Naive thymus-derived CD8-positive, alpha-beta T cell (primary cell): ENCODE measurements around the gene CXCR4. TPM values are rescaled to one million over a fixed set of nuclear protein-coding genes. Genes with fewer than 3 reads are reported as not detected.

Experiments
- ATAC-seq, 2 donors: fragments of 150-1000 bp; cut with Tn5 transposase in 1 of 2; sonication (Bioruptor Pico), chemical (Tn5 transposase) in 1 of 2; 1 replicate in 1 of 2; 2 replicates in 1 of 2; pipeline ENCODE4 v1.10.0; 2021; ENCODE audit warnings: mild to moderate bottlenecking in 2 of 2, moderate library complexity in 2 of 2
- POLR2A ChIA-PET: fragments of 350-600 bp; sonication (Branson Sonifier 250); formaldehyde crosslinking; loops from one replicate; lab custom pipeline; 2021; ENCODE audit warnings: antibody characterized with exemption; lab: Charles Lee
- DNase-seq, 10 donors: peaks; one replicate each; pipeline versions ENCODE4 v3.0.0 to v3.0.0-alpha.2; 2020 to 2022
- H3K27ac Mint-ChIP-seq, 10 donors: one replicate each; pipeline ENCODE4 v1.8.0; 2020 to 2022; ENCODE audit warnings: mild to moderate bottlenecking in 10 of 10, mixed read lengths in 10 of 10, moderate library complexity in 4 of 10, inconsistent platforms in 1 of 10
- H3K27me3 Mint-ChIP-seq, 5 donors: one replicate each; pipeline ENCODE4 v1.8.0; 2021 to 2022; ENCODE audit warnings: mixed read lengths in 5 of 5
- H3K36me3 Mint-ChIP-seq, 3 donors: one replicate each; pipeline ENCODE4 v1.8.0; 2020 to 2022; ENCODE audit warnings: mixed read lengths in 3 of 3, mild to moderate bottlenecking in 2 of 3, inconsistent platforms in 1 of 3
- H3K4me1 Mint-ChIP-seq, 4 donors: one replicate each; pipeline ENCODE4 v1.8.0; 2021 to 2022; ENCODE audit warnings: mixed read lengths in 4 of 4
- H3K4me3 Mint-ChIP-seq, 10 donors: one replicate each; pipeline ENCODE4 v1.8.0; 2020 to 2022; ENCODE audit warnings: mild to moderate bottlenecking in 10 of 10, mixed read lengths in 10 of 10, moderate library complexity in 6 of 10, inconsistent platforms in 1 of 10
- H3K9me3 Mint-ChIP-seq, 9 donors: one replicate each; pipeline ENCODE4 v1.8.0; 2020 to 2022; ENCODE audit warnings: mixed read lengths in 9 of 9, mild to moderate bottlenecking in 3 of 9, inconsistent platforms in 1 of 9, moderate library complexity in 1 of 9
- polyA plus RNA-seq, 3 donors: library from polyadenylated mRNA; unstranded; fragments of 300-500 nt; fragmentation: Illumina TruSeq; gene quantifications; one replicate each; pipeline ENCODE4 v1.2.3, GENCODE V29; 2021
- total RNA-seq, 8 experiments: library from RNA in 2 of 8; stranded (reverse) in 2 of 8; gene quantifications; one replicate each; pipeline ENCODE4 v1.2.3 and lab custom pipeline; 2021 to 2026

CXCR4 gene
- total RNA-seq: 100 to 1,000 TPM; 366 TPM
- polyA plus RNA-seq: 1,000 to 10,000 TPM in 1 of 3 donors, 100 to 1,000 TPM in 2; 439 to 1,161 (median 485) TPM
- 34.3 to 1,927 (median 503) reads per million in 6 experiments for total RNA-seq (lab: John Stamatoyannopoulos, UW)

GRCh38 chr2:136117909-136118818 lies at the start of gene CXCR4:
Gene CXCR4 (minus strand): TSS chr2:136118149. CDS start chr2:136118060, 89 bp downstream.
- Mint-ChIP-seq H3K4me1 (peaks cover 47 to 78% (median 67%) of the 10 kb centered on the region in 4 donors), H3K27ac (peak within 1 kb of the TSS; percentile 99 to 100 (median 100)), H3K4me3 (peak within 1 kb of the TSS; percentile 93 to 100 (median 99)), H3K36me3 (peaks cover 20 to 41% (median 38%) of the 10 kb centered on the region in 3 donors), H3K9me3 (peaks cover 0 to 10% (median 0%) of the 10 kb centered on the region in 9 donors), H3K27me3 (peaks cover 0 to 7% (median 0%) of the 10 kb centered on the region in 5 donors)
- peak; percentile 86 to 98 (median 94) for DNase-seq
- POLR2A ChIA-PET: interaction anchor here (0.7 to 11.4 kb wide), 24 partner anchors 13 to 266 kb away, joined by 3 to 703 read pairs (median 5); partner anchors contain the start of gene DARS1
- ATAC-seq: peak; percentile 28 to 31

- ATAC-seq (no peak), DNase-seq (no peak)
- no peaks in the 10 kb centered on the region for H3K36me3 Mint-ChIP-seq
- H3K4me3 Mint-ChIP-seq: no peak overlapping the region
- POLR2A ChIA-PET: no interaction called here
- peaks cover 17 to 42% (median 30%) of the 10 kb centered on the region in 4 donors for H3K4me1 Mint-ChIP-seq
- no peaks in the 10 kb centered on the region for H3K9me3 Mint-ChIP-seq
- peak overlapping the region in 4 of 10 donors; percentile 26 to 76 (median 46) for H3K27ac Mint-ChIP-seq
- no peaks in the 10 kb centered on the region for H3K27me3 Mint-ChIP-seq
These were observed 46.4 kb upstream of the CXCR4 start for GRCh38 chr2:136164280-136164776.

- ATAC-seq (peak; percentile 50 to 66), DNase-seq (no peak)
- Mint-ChIP-seq H3K9me3 (no peaks in the 10 kb centered on the region), H3K36me3 (no peaks in the 10 kb centered on the region), H3K4me3 (peak overlapping the region in 2 of 10 donors; percentile 1 to 23), H3K27me3 (no peaks in the 10 kb centered on the region), H3K27ac (peak overlapping the region in 3 of 10 donors; percentile 22 to 85 (median 41)), H3K4me1 (peaks cover 14 to 37% (median 23%) of the 10 kb centered on the region in 4 donors)
- POLR2A ChIA-PET: interaction anchor here (1.2 to 3.1 kb wide), 2 partner anchors 14 to 26 kb away, joined by 4 to 8 read pairs; no protein-coding TSS in a partner anchor
These were observed 44.5 kb upstream of the CXCR4 start for GRCh38 chr2:136162438-136162837.

- Mint-ChIP-seq H3K4me1 (peaks cover 11 to 37% (median 19%) of the 10 kb centered on the region in 4 donors), H3K9me3 (no peaks in the 10 kb centered on the region), H3K27ac (no peak overlapping the region), H3K27me3 (no peaks in the 10 kb centered on the region), H3K36me3 (no peaks in the 10 kb centered on the region), H3K4me3 (no peak overlapping the region)
- no peak for ATAC-seq
- POLR2A ChIA-PET: interaction anchor here (1.3 kb wide), 1 partner anchor 20 kb away, joined by 3 read pairs; no protein-coding TSS in a partner anchor
- no peak for DNase-seq
These were observed 38.5 kb upstream of the CXCR4 start for GRCh38 chr2:136156411-136156810.

GRCh38 chr2:136154384-136154783 lies 36.4 kb upstream of the CXCR4 start:
- POLR2A ChIA-PET: interaction anchor here (1.6 kb wide), 1 partner anchor 22 kb away, joined by 3 read pairs; no protein-coding TSS in a partner anchor
- no peak for DNase-seq
- Mint-ChIP-seq H3K9me3 (no peaks in the 10 kb centered on the region), H3K4me3 (no peak overlapping the region), H3K27ac (peak overlapping the region in 2 of 10 donors; percentile 33 to 55), H3K4me1 (peaks cover 17 to 43% (median 25%) of the 10 kb centered on the region in 4 donors), H3K27me3 (no peaks in the 10 kb centered on the region), H3K36me3 (no peaks in the 10 kb centered on the region)
- ATAC-seq: no peak

GRCh38 chr2:136151021-136151971 lies 33.3 kb upstream of the CXCR4 start:
- no peaks in the 10 kb centered on the region for H3K36me3 Mint-ChIP-seq
- POLR2A ChIA-PET: interaction anchor here (0.5 to 1.0 kb wide), 2 partner anchors 20 to 148 kb away, joined by 3 read pairs; no protein-coding TSS in a partner anchor
- H3K27ac Mint-ChIP-seq: peak overlapping the region; percentile 6 to 89 (median 69)
- peak in 1 of 2 donors; percentile 39 for ATAC-seq
- H3K4me1 Mint-ChIP-seq: peaks cover 20 to 44% (median 29%) of the 10 kb centered on the region in 4 donors
- no peak for DNase-seq
- H3K9me3 Mint-ChIP-seq: peaks cover 0 to 9% (median 0%) of the 10 kb centered on the region in 9 donors
- H3K4me3 Mint-ChIP-seq: peak overlapping the region in 3 of 10 donors; percentile 16 to 34 (median 30)
- no peaks in the 10 kb centered on the region for H3K27me3 Mint-ChIP-seq

GRCh38 chr2:136149011-136149410 lies 31.1 kb upstream of the CXCR4 start:
- Mint-ChIP-seq H3K27ac (peak overlapping the region in 4 of 10 donors; percentile 26 to 79 (median 52)), H3K36me3 (peaks cover 0 to 2% (median 0%) of the 10 kb centered on the region in 3 donors), H3K4me3 (no peak overlapping the region), H3K9me3 (peaks cover 0 to 9% (median 0%) of the 10 kb centered on the region in 9 donors), H3K4me1 (peaks cover 31 to 60% (median 42%) of the 10 kb centered on the region in 4 donors), H3K27me3 (no peaks in the 10 kb centered on the region)
- POLR2A ChIA-PET: interaction anchor here (1.4 to 2.3 kb wide), 4 partner anchors 12 to 18 kb away, joined by 4 to 9 read pairs (median 5); no protein-coding TSS in a partner anchor
- DNase-seq: no peak
- no peak for ATAC-seq

GRCh38 chr2:136146564-136146963 lies 28.6 kb upstream of the CXCR4 start:
- ATAC-seq: no peak
- Mint-ChIP-seq H3K27ac (peak overlapping the region in 4 of 10 donors; percentile 8 to 82 (median 48)), H3K27me3 (no peaks in the 10 kb centered on the region), H3K4me1 (peaks cover 34 to 60% (median 45%) of the 10 kb centered on the region in 4 donors), H3K9me3 (peaks cover 0 to 9% (median 0%) of the 10 kb centered on the region in 9 donors), H3K4me3 (no peak overlapping the region), H3K36me3 (peaks cover 0 to 2% (median 0%) of the 10 kb centered on the region in 3 donors)
- POLR2A ChIA-PET: no interaction called here
- no peak for DNase-seq

GRCh38 chr2:136143603-136144451 lies 25.9 kb upstream of the CXCR4 start:
- POLR2A ChIA-PET: interaction anchor here (0.6 to 3.1 kb wide), 4 partner anchors 7 to 195 kb away, joined by 4 to 12 read pairs (median 9); no protein-coding TSS in a partner anchor
- no peak for DNase-seq
- Mint-ChIP-seq H3K36me3 (peaks cover 0 to 2% (median 0%) of the 10 kb centered on the region in 3 donors), H3K9me3 (peaks cover 0 to 7% (median 0%) of the 10 kb centered on the region in 9 donors), H3K4me1 (peaks cover 32 to 67% (median 61%) of the 10 kb centered on the region in 4 donors), H3K27me3 (no peaks in the 10 kb centered on the region), H3K27ac (peak overlapping the region in 6 of 10 donors; percentile 31 to 81 (median 67)), H3K4me3 (peak overlapping the region in 1 of 10 donors; percentile 29)
- ATAC-seq: no peak

- Mint-ChIP-seq H3K27me3 (no peaks in the 10 kb centered on the region), H3K4me3 (peak overlapping the region in 9 of 10 donors; percentile 18 to 80 (median 58)), H3K9me3 (no peaks in the 10 kb centered on the region), H3K27ac (peak overlapping the region; percentile 43 to 100 (median 99)), H3K36me3 (peaks cover 0 to 2% (median 0%) of the 10 kb centered on the region in 3 donors), H3K4me1 (peaks cover 47 to 85% (median 80%) of the 10 kb centered on the region in 4 donors)
- POLR2A ChIA-PET: interaction anchor here (1.0 to 3.1 kb wide), 4 partner anchors 14 to 97 kb away, joined by 4 to 12 read pairs (median 8); no protein-coding TSS in a partner anchor
- DNase-seq: no peak
- ATAC-seq: no peak
These were observed 23.7 kb upstream of the CXCR4 start for GRCh38 chr2:136141510-136142149.
